ENCODE data around the gene FRMD6.

DNA sequence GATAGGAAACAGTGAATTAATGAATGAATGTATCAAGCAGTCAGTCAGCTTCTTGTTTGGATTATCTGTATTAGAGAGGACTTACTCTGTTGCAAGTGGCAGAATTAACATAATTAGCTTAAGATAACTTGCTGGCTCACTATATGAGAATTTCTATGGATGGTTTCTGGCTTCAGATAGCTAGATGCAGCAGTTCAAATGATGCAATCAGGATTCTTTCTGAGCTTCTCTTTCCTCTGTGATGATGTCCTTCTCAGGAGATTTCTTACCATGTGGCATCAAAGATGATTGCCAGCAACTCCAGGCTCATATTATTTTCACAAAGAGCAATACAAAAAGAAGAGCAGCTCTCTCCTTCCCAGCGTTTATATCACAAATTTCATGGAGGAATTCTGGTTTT lies 30.7 kb downstream of the FRMD6 start:
- TF ChIP-seq, protein P1, sequence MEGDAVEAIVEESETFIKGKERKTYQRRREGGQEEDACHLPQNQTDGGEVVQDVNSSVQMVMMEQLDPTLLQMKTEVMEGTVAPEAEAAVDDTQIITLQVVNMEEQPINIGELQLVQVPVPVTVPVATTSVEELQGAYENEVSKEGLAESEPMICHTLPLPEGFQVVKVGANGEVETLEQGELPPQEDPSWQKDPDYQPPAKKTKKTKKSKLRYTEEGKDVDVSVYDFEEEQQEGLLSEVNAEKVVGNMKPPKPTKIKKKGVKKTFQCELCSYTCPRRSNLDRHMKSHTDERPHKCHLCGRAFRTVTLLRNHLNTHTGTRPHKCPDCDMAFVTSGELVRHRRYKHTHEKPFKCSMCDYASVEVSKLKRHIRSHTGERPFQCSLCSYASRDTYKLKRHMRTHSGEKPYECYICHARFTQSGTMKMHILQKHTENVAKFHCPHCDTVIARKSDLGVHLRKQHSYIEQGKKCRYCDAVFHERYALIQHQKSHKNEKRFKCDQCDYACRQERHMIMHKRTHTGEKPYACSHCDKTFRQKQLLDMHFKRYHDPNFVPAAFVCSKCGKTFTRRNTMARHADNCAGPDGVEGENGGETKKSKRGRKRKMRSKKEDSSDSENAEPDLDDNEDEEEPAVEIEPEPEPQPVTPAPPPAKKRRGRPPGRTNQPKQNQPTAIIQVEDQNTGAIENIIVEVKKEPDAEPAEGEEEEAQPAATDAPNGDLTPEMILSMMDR (conservative IDR thresholded peaks at IDR 0.05; ENCODE audit: low read depth in 2 of 2), result no peak
- TF ChIP-seq, protein P2, sequence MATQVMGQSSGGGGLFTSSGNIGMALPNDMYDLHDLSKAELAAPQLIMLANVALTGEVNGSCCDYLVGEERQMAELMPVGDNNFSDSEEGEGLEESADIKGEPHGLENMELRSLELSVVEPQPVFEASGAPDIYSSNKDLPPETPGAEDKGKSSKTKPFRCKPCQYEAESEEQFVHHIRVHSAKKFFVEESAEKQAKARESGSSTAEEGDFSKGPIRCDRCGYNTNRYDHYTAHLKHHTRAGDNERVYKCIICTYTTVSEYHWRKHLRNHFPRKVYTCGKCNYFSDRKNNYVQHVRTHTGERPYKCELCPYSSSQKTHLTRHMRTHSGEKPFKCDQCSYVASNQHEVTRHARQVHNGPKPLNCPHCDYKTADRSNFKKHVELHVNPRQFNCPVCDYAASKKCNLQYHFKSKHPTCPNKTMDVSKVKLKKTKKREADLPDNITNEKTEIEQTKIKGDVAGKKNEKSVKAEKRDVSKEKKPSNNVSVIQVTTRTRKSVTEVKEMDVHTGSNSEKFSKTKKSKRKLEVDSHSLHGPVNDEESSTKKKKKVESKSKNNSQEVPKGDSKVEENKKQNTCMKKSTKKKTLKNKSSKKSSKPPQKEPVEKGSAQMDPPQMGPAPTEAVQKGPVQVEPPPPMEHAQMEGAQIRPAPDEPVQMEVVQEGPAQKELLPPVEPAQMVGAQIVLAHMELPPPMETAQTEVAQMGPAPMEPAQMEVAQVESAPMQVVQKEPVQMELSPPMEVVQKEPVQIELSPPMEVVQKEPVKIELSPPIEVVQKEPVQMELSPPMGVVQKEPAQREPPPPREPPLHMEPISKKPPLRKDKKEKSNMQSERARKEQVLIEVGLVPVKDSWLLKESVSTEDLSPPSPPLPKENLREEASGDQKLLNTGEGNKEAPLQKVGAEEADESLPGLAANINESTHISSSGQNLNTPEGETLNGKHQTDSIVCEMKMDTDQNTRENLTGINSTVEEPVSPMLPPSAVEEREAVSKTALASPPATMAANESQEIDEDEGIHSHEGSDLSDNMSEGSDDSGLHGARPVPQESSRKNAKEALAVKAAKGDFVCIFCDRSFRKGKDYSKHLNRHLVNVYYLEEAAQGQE (IDR thresholded peaks at IDR 0.05; ENCODE audit: unreplicated experiment), result no peak
- no peak for TF ChIP-seq POLR2AphosphoS5 (IDR thresholded peaks at IDR 0.05; ENCODE audit: low read depth)
